HEK293 (cell line): ENCODE data around the gene ASTN2.

ENCODE experiments used
- CTCF ChIP-seq: fragments of 450-650 bp; formaldehyde crosslinking; IDR thresholded peaks from 2 replicates; pipeline ENCODE4 v1.5.1; 2016; ENCODE audit warnings: missing biosample characterization, missing genetic modification characterization
- REST ChIP-seq: fragments of 450-650 bp; formaldehyde crosslinking; IDR thresholded peaks from 2 replicates; pipeline ENCODE4 v1.5.1; 2016; ENCODE audit warnings: missing biosample characterization, missing genetic modification characterization
- ZNF2 ChIP-seq: fragments of 450-650 bp; formaldehyde crosslinking; IDR thresholded peaks from 2 replicates; pipeline ENCODE4 v1.5.1; 2016; ENCODE audit warnings: missing biosample characterization, missing genetic modification characterization
- ZNF211 ChIP-seq: fragments of 450-650 bp; formaldehyde crosslinking; IDR thresholded peaks from 2 replicates; pipeline ENCODE4 v1.5.1; 2016; ENCODE audit warnings: low read depth, missing biosample characterization, missing genetic modification characterization
- ZNF341 ChIP-seq: fragments of 450-650 bp; formaldehyde crosslinking; IDR thresholded peaks from 2 replicates; pipeline ENCODE4; 2016; ENCODE audit warnings: low read depth, missing biosample characterization, missing genetic modification characterization

DNA sequence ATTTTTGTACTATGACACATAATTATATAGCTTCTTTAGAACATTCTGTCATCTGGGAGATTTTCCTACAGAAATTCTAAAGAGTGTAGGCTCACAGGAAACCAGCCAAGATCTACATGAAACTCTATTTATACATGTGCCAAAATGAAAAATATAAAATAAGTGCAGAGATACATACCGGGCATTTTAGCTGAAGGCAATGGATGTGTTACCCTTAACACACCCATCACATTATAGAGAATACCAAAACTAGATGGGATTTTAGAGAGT lies 601.9 kb downstream of the ASTN2 start:
- no peak for TF ChIP-seq CTCF (tag by site-specific recombination)
- TF ChIP-seq ZNF2 (tag by site-specific recombination) = no peak
- no peak for TF ChIP-seq REST (tag by site-specific recombination)
- no peak for TF ChIP-seq ZNF211 (tag by site-specific recombination)
- no peak for TF ChIP-seq ZNF341
